PC-3 (cell line): ENCODE data around the gene PID1. TPM values are rescaled to one million over a fixed set of nuclear protein-coding genes. Genes with fewer than 3 reads are reported as not detected.

Experiments
- ATAC-seq: fragments of 200-7000 bp; cut with Tn5 transposase; 2 replicates; pipeline ENCODE4 v1.9.1; 2020; ENCODE audit warnings: mild to moderate bottlenecking, moderate library complexity
- BruUV-seq: library from RNA; stranded (reverse); fragments of 400-500 nt; replicated peaks from 2 replicates; lab custom pipeline; 2021; lab: Mats Ljungman, UMichigan
- CTCF ChIA-PET: fragments of 300-600 bp; sonication (Branson Sonifier 250); formaldehyde crosslinking; loops from one replicate; lab custom pipeline; 2022; ENCODE audit warnings: antibody characterized with exemption; lab: Charles Lee
- POLR2A ChIA-PET: fragments of 300-600 bp; sonication (Branson Sonifier 250); formaldehyde crosslinking; loops from one replicate; lab custom pipeline; 2022; ENCODE audit warnings: antibody characterized with exemption; ENCODE audit not compliant: unreplicated experiment; lab: Charles Lee
- DNase-seq: peaks from one replicate; pipeline ENCODE4 v3.0.0-alpha.2; 2015
- H2AFZ ChIP-seq: fragments of 300-600 bp; sonication (generic); 2 replicates; pipeline ENCODE4 v1.6.0; 2016; ENCODE audit warnings: antibody characterized with exemption, low read length
- H3F3A ChIP-seq: fragments of 300-600 bp; sonication (generic); one replicate; pipeline ENCODE4 v1.6.0; 2017; ENCODE audit warnings: antibody characterized with exemption, low read length, control low read depth, mild to moderate bottlenecking; ENCODE audit not compliant: unreplicated experiment
- H3K27ac ChIP-seq: fragments of 300-600 bp; sonication (generic); 2 replicates; pipeline ENCODE4 v1.5.1; 2016; ENCODE audit warnings: mild to moderate bottlenecking, low read length
- H3K27me3 ChIP-seq: fragments of 300-600 bp; sonication (generic); 2 replicates; pipeline ENCODE4 v1.6.1; 2016; ENCODE audit warnings: low read length, mixed read lengths
- H3K36me3 ChIP-seq: fragments of 300-600 bp; sonication (generic); 2 replicates; pipeline ENCODE4 v1.6.1; 2016; ENCODE audit warnings: low read depth, mixed run types, low read length, mixed read lengths
- H3K4me1 ChIP-seq: fragments of 300-600 bp; sonication (generic); 2 replicates; pipeline ENCODE4 v1.5.1; 2016; ENCODE audit warnings: low read length; ENCODE audit not compliant: insufficient read depth
- H3K4me2 ChIP-seq: fragments of 300-600 bp; sonication (generic); 2 replicates; pipeline ENCODE4 v1.6.0; 2016; ENCODE audit warnings: low read length
- H3K4me3 ChIP-seq: fragments of 300-600 bp; sonication (generic); 2 replicates; pipeline ENCODE4 v1.5.1; 2016; ENCODE audit warnings: mild to moderate bottlenecking, low read length, mixed read lengths
- H3K79me2 ChIP-seq: fragments of 300-600 bp; sonication (generic); 2 replicates; pipeline ENCODE4 v1.6.1; 2017; ENCODE audit warnings: low read length, mixed read lengths
- H3K9ac ChIP-seq: fragments of 300-600 bp; sonication (generic); 2 replicates; pipeline ENCODE4 v1.6.0; 2016; ENCODE audit warnings: mild to moderate bottlenecking, low read length
- H3K9me2 ChIP-seq: fragments of 300-600 bp; sonication (generic); replicated peaks from 2 replicates; pipeline ENCODE4 v1.6.1; 2016; ENCODE audit warnings: mixed run types, low read length, mixed read lengths
- H3K9me3 ChIP-seq: fragments of 300-600 bp; sonication (generic); 2 replicates; pipeline ENCODE4 v1.6.1; 2016; ENCODE audit warnings: low read length, mixed read lengths
- H4K20me1 ChIP-seq: fragments of 300-600 bp; sonication (generic); 2 replicates; pipeline ENCODE4 v1.6.1; 2016; ENCODE audit warnings: low read length, mixed read lengths
- EZH2 ChIP-seq: fragments of 300-600 bp; sonication (generic); IDR thresholded peaks from one replicate; pipeline ENCODE4 v1.6.1; 2017; ENCODE audit warnings: antibody characterized with exemption, mild to moderate bottlenecking, low read length; ENCODE audit not compliant: unreplicated experiment
- EZH2phosphoT487 ChIP-seq: fragments of 300-600 bp; sonication (generic); IDR thresholded peaks from 2 replicates; pipeline ENCODE4 v1.6.1; 2018; ENCODE audit warnings: mild to moderate bottlenecking, antibody characterized with exemption, low read length, borderline replicate concordance
- intact Hi-C: fragments of 100-400 bp; cut with micrococcal nuclease; formaldehyde crosslinking; loops from 2 replicates; pipeline ENCODE4 v1.9.0; 2023
- total RNA-seq: library from RNA; depleted of rRNA; stranded (reverse); fragments of >200 nt; gene quantifications from 2 replicates; pipeline ENCODE4 v1.2.3, GENCODE V29; 2014
- TF ChIP-seq, protein P1 (sequence below): fragments of 300-600 bp; sonication (generic); conservative IDR thresholded peaks from 2 replicates; pipeline ENCODE4 v1.5.1; 2017; ENCODE audit warnings: antibody characterized with exemption, low read depth, mild to moderate bottlenecking, low read length

Gene PID1
- total RNA-seq, 1 experiment from 2014 or later: 0.84 TPM

DNA sequence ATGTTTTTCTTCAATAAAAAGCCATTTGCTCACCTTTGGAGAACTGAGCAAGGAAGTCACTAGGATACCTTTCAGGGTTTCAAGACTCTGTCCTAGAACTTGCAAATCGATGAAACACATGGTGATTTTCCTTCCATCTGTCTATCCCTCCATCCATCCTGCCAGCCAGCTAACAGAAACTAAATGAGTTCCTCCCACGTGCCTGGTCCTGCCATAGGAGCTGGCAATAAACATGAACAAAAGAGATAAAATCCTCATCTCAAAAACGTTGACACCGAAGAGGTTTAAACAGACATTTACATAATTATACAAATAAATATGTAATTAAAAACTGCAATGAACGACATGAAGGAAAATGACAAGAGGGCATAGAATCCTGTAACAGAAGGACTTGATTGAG is 249.0 kb downstream of the PID1 start:
- Histone ChIP-seq H3F3A (no peaks in the 10 kb centered on the region), H3K36me3 (no peaks in the 10 kb centered on the region), H3K4me2 (no peak overlapping the region), H4K20me1 (no peaks in the 10 kb centered on the region), H3K4me3 (no peak overlapping the region), H3K9me3 (no peaks in the 10 kb centered on the region), H3K79me2 (no peaks in the 10 kb centered on the region), H3K27ac (no peak overlapping the region), H3K9me2 (no peaks in the 10 kb centered on the region), H3K4me1 (no peaks in the 10 kb centered on the region), H2AFZ (no peak overlapping the region), H3K9ac (no peak overlapping the region), H3K27me3 (peaks cover 6% of the 10 kb centered on the region)
- CTCF ChIA-PET: no interaction called here
- DNase-seq (no peak), ATAC-seq (no peak)
- TF ChIP-seq EZH2 (no peak), EZH2phosphoT487 (no peak)
- TF ChIP-seq, protein P1, sequence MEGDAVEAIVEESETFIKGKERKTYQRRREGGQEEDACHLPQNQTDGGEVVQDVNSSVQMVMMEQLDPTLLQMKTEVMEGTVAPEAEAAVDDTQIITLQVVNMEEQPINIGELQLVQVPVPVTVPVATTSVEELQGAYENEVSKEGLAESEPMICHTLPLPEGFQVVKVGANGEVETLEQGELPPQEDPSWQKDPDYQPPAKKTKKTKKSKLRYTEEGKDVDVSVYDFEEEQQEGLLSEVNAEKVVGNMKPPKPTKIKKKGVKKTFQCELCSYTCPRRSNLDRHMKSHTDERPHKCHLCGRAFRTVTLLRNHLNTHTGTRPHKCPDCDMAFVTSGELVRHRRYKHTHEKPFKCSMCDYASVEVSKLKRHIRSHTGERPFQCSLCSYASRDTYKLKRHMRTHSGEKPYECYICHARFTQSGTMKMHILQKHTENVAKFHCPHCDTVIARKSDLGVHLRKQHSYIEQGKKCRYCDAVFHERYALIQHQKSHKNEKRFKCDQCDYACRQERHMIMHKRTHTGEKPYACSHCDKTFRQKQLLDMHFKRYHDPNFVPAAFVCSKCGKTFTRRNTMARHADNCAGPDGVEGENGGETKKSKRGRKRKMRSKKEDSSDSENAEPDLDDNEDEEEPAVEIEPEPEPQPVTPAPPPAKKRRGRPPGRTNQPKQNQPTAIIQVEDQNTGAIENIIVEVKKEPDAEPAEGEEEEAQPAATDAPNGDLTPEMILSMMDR: no peak
- no TSS peak for BruUV-seq
- intact Hi-C loops: no loop called here
- POLR2A ChIA-PET: no interaction called here

DNA sequence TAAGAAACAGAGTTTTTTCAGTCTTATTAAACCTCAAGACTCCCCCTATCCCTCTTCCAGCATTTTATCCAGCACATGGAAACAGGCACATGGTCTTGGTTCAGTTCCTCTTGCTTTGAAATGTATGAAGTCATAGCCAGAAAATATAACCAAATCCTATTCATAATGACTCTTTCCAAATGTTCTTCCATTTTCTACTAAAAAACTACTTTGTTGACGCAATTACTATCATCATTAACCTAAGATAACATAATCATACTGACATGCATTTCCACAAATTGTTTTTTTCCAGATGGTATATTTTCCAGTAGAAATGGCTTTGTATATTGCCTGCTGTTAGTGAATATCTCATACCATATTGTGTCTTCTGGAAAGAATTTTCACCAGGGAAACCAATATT is 261.3 kb downstream of the PID1 start:
- ATAC-seq (no peak), DNase-seq (no peak)
- POLR2A ChIA-PET: no interaction called here
- no TSS peak for BruUV-seq
- no peaks in the 10 kb centered on the region for H3K4me1 ChIP-seq
- H3K36me3 ChIP-seq: no peaks in the 10 kb centered on the region
- CTCF ChIA-PET: no interaction called here
- H3K9me3 ChIP-seq: no peaks in the 10 kb centered on the region
- intact Hi-C loops: no loop called here
- H4K20me1 ChIP-seq: no peaks in the 10 kb centered on the region
- no peak overlapping the region for H2AFZ ChIP-seq
- no peaks in the 10 kb centered on the region for H3F3A ChIP-seq
- no peak for TF ChIP-seq EZH2phosphoT487
- TF ChIP-seq EZH2: no peak
- TF ChIP-seq, protein P1: no peak
- H3K79me2 ChIP-seq: no peaks in the 10 kb centered on the region
- no peak overlapping the region for H3K9ac ChIP-seq
- no peaks in the 10 kb centered on the region for H3K9me2 ChIP-seq
- no peak overlapping the region for H3K27ac ChIP-seq
- H3K27me3 ChIP-seq: peaks cover 32% of the 10 kb centered on the region
- H3K4me3 ChIP-seq: no peak overlapping the region
- H3K4me2 ChIP-seq: no peak overlapping the region

DNA sequence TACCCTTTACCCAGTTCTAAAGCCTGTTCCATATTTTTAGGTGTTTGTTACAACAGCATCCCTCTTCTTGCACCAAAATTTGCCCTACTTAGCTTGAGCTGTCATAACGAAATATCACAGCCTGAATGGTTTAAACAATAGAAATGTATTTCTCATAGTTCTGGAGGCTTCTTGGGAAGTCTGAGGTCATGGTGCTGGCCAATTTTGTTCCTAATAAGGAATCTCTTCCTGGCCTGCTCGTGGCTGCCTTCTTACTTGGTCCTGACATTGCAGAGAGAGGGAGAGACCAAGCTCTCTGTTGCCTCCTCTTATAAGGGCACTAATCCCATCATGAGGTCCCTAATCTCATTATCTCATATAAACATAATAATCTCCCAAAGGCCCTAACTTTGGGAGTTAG is 267.8 kb downstream of the PID1 start:
- Histone ChIP-seq H2AFZ (no peak overlapping the region), H3K79me2 (no peaks in the 10 kb centered on the region), H3K9me2 (no peaks in the 10 kb centered on the region), H3K9ac (no peak overlapping the region), H3K4me1 (no peaks in the 10 kb centered on the region), H3K4me3 (no peak overlapping the region), H3K27me3 (no peaks in the 10 kb centered on the region), H3K9me3 (peaks cover 10% of the 10 kb centered on the region; the same call in 1 of the 2 replicates), H3K36me3 (no peaks in the 10 kb centered on the region), H4K20me1 (no peaks in the 10 kb centered on the region), H3F3A (no peaks in the 10 kb centered on the region), H3K27ac (no peak overlapping the region), H3K4me2 (no peak overlapping the region)
- DNase-seq: no peak
- ATAC-seq: no peak
- ChIA-PET CTCF (no interaction called here), POLR2A (no interaction called here)
- BruUV-seq: no TSS peak
- intact Hi-C loops: no loop called here
- no peak for TF ChIP-seq EZH2
- TF ChIP-seq, protein P1: no peak
- no peak for TF ChIP-seq EZH2phosphoT487
